GM21717 (cell line): Measurements from ENCODE around the gene SGK1.

ENCODE experiments used
- ATAC-seq: cut with Tn5 transposase; IDR thresholded peaks from one replicate; pipeline ENCODE4 v1.9.1; 2021; ENCODE audit warnings: mild to moderate bottlenecking, moderate library complexity; ENCODE audit not compliant: unreplicated experiment

SGK1 gene

GRCh38 chr6:134317471-134318131 is at the start of gene SGK1:
Gene SGK1 (minus strand): TSS chr6:134318112. CDS start chr6:134317460, 652 bp downstream.
- no peak for ATAC-seq

GRCh38 chr6:134363323-134364039 is 45.6 kb upstream of the SGK1 start:
- ATAC-seq, result no peak

GRCh38 chr6:134361011-134361410 is 43.1 kb upstream of the SGK1 start:
- no peak for ATAC-seq

GRCh38 chr6:134359302-134359701 is 41.4 kb upstream of the SGK1 start:
- ATAC-seq, result no peak

GRCh38 chr6:134358320-134358719 is 40.4 kb upstream of the SGK1 start:
- ATAC-seq, result no peak

- no peak for ATAC-seq
Measured at GRCh38 chr6:134357022-134357487, 39.1 kb upstream of the SGK1 start.

GRCh38 chr6:134356405-134356804 is 38.5 kb upstream of the SGK1 start:
- ATAC-seq, result no peak

- no peak for ATAC-seq
Measured at GRCh38 chr6:134352786-134353480, 35.0 kb upstream of the SGK1 start.

- no peak for ATAC-seq
Measured at GRCh38 chr6:134351615-134352474, 33.9 kb upstream of the SGK1 start.

GRCh38 chr6:134347885-134348805 is 30.2 kb upstream of the SGK1 start:
- ATAC-seq, result no peak

GRCh38 chr6:134346932-134347545 is 29.1 kb upstream of the SGK1 start:
- no peak for ATAC-seq

- ATAC-seq, result no peak
Measured at GRCh38 chr6:134345789-134346188, 27.9 kb upstream of the SGK1 start.

GRCh38 chr6:134343066-134343465 is 25.2 kb upstream of the SGK1 start:
- ATAC-seq, result no peak

- no peak for ATAC-seq
Measured at GRCh38 chr6:134341999-134342567, 24.2 kb upstream of the SGK1 start.

- no peak for ATAC-seq
Measured at GRCh38 chr6:134340179-134340975, 22.5 kb upstream of the SGK1 start.

- ATAC-seq, result no peak
Measured at GRCh38 chr6:134339216-134339615, 21.3 kb upstream of the SGK1 start.

- no peak for ATAC-seq
Measured at GRCh38 chr6:134331256-134331655, 13.3 kb upstream of the SGK1 start.

GRCh38 chr6:134330555-134330954 is 12.6 kb upstream of the SGK1 start:
- ATAC-seq, result no peak
